Breast epithelium (tissue), 3 donors: Measurements from ENCODE around the gene ELK1.

Experiments used
- POLR2A ChIP-seq: fragments of 450-650 bp; IDR thresholded peaks from one replicate; pipeline ENCODE4 v1.6.1; 2016; ENCODE audit warnings: antibody characterized with exemption, mild to moderate bottlenecking, moderate library complexity
- POLR2AphosphoS5 ChIP-seq, 3 donors: sonication (generic); formaldehyde crosslinking; IDR thresholded peaks; one replicate each; pipeline ENCODE4 v1.6.1; 2017; ENCODE audit warnings: antibody characterized with exemption in 3 of 3
- TF ChIP-seq, protein P1 (sequence below), 3 donors: fragments of 450-650 bp; IDR thresholded peaks; one replicate each; pipeline ENCODE4 v1.5.1; 2016 to 2017; ENCODE audit warnings: antibody characterized with exemption in 3 of 3, mild to moderate bottlenecking in 3 of 3, moderate library complexity in 3 of 3

GRCh38 chrX:47625365-47625764 is 25.0 kb downstream of the ELK1 start:
- no peak for TF ChIP-seq POLR2A
- TF ChIP-seq, protein P1, sequence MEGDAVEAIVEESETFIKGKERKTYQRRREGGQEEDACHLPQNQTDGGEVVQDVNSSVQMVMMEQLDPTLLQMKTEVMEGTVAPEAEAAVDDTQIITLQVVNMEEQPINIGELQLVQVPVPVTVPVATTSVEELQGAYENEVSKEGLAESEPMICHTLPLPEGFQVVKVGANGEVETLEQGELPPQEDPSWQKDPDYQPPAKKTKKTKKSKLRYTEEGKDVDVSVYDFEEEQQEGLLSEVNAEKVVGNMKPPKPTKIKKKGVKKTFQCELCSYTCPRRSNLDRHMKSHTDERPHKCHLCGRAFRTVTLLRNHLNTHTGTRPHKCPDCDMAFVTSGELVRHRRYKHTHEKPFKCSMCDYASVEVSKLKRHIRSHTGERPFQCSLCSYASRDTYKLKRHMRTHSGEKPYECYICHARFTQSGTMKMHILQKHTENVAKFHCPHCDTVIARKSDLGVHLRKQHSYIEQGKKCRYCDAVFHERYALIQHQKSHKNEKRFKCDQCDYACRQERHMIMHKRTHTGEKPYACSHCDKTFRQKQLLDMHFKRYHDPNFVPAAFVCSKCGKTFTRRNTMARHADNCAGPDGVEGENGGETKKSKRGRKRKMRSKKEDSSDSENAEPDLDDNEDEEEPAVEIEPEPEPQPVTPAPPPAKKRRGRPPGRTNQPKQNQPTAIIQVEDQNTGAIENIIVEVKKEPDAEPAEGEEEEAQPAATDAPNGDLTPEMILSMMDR (IDR thresholded peaks at IDR 0.05): no peak
- no peak for TF ChIP-seq POLR2AphosphoS5 (IDR thresholded peaks at IDR 0.05)
